Heart left ventricle (tissue), 16 donors: ENCODE data around the gene CTTN. TPM values are rescaled to one million over a fixed set of nuclear protein-coding genes. Genes with fewer than 3 reads are reported as not detected.

Experiments
- ATAC-seq, 4 donors: fragments of 200-7000 bp; cut with Tn5 transposase; one replicate each; pipeline ENCODE4 v1.9.1; 2020 to 2022; ENCODE audit warnings: moderate library complexity in 4 of 4, mild to moderate bottlenecking in 3 of 4, moderate number of reproducible peaks in 1 of 4
- DNase-seq, 5 donors: peaks; one replicate each; pipeline ENCODE4 v3.0.0-alpha.2; 2020
- H3K27ac ChIP-seq, 12 donors: fragments of 200-600 bp; sonication (generic) in 4 of 12; one replicate each; pipeline versions ENCODE4 v1.5.0 to v1.8.0; 2016 to 2022; ENCODE audit warnings: mild to moderate bottlenecking in 2 of 12
- H3K27me3 ChIP-seq, 9 donors: fragments of 200-600 bp; sonication (generic) in 2 of 9; one replicate each; pipeline versions ENCODE4 v1.5.1 to v1.8.0; 2016 to 2022; ENCODE audit warnings: mild to moderate bottlenecking in 3 of 9
- H3K36me3 ChIP-seq, 9 donors: fragments of 200-600 bp; sonication (generic) in 2 of 9; one replicate each; pipeline versions ENCODE4 v1.5.0 to v1.8.0; 2018 to 2022; ENCODE audit warnings: mild to moderate bottlenecking in 2 of 9
- H3K4me1 ChIP-seq, 12 donors: fragments of 200-600 bp; sonication (generic) in 4 of 12; one replicate each; pipeline versions ENCODE4 v1.5.0 to v1.8.0; 2016 to 2022; ENCODE audit warnings: mild to moderate bottlenecking in 3 of 12
- H3K4me3 ChIP-seq, 12 donors: fragments of 200-600 bp; sonication (generic) in 4 of 12; one replicate each; pipeline versions ENCODE4 v1.5.0 to v1.8.0; 2017 to 2022; ENCODE audit warnings: mild to moderate bottlenecking in 9 of 12, moderate library complexity in 4 of 12
- H3K9me3 ChIP-seq, 12 donors: fragments of 200-600 bp; sonication (generic) in 4 of 12; one replicate each; pipeline versions ENCODE4 v1.5.0 to v1.8.0; 2016 to 2022; ENCODE audit warnings: mild to moderate bottlenecking in 1 of 12
- POLR2A ChIP-seq, 2 donors: fragments of 450-650 bp; IDR thresholded peaks; one replicate each; pipeline ENCODE4 v1.6.1; 2017; ENCODE audit warnings: antibody characterized with exemption in 2 of 2, mild to moderate bottlenecking in 2 of 2, moderate library complexity in 2 of 2
- WGBS, 4 donors: extraction: QIAGEN DNeasy Blood & Tissue Kit in 2 of 4; methylation state at CpG; one replicate each; pipeline versions ENCODE4 v1.1.5 to v1.1.7; 2013 to 2018; 5-methylcytosine and 5-hydroxymethylcytosine counted together
- intact Hi-C, 10 donors: fragments of 100-400 bp; cut with DNase I; formaldehyde crosslinking; loops; one replicate each; pipeline versions ENCODE4 v1.11.1 to v1.14.2; 2022
- polyA plus RNA-seq, 2 donors: library from polyadenylated mRNA; stranded (reverse); fragments of 200-250 nt; gene quantifications; one replicate each; pipeline ENCODE4 v1.2.3, GENCODE V29; 2013
- total RNA-seq, 9 donors: library from RNA; depleted of rRNA in 2 of 9; stranded (reverse); fragments of >200 nt in 2 of 9; fragmentation: NEBNext Ultra II Directional in 3 of 9; extraction: Animal tissue kit (Norgen Biotek cat#: 25700) in 3 of 9; gene quantifications; one replicate each; pipeline versions ENCODE4 v1.1.0 to v1.2.4, GENCODE V29; 2016 to 2023
- TF ChIP-seq, protein P1 (sequence below), 12 donors: fragments of 200-600 bp; sonication (generic) in 4 of 12; IDR thresholded peaks; one replicate each; pipeline versions ENCODE4 v1.5.0 to v1.8.0; 2018 to 2022; ENCODE audit warnings: antibody characterized with exemption in 12 of 12, mild to moderate bottlenecking in 5 of 12
- donor health status: ischemic (EF 13 %, LVEDD 7.1; RV severe dilation, severe dysfunction).
- donor health status: healthy with polysubstance abuse.
- donor health status: DM: no; HTN: yes; CAD: no.
- donor health status: DM: no; HTN: no; CAD: no.
- donor health status: ischemic (EF 25% LVEDD 6.9; RV normal size, moderate dysfunction).
- donor health status: ischemic (EF 25% LVEDD 5.7; RV mildly dilated, moderate dysfunction).
- donor health status: healthy.
- donor health status: DM: yes; HTN: yes; CAD: no.
- donor health status: ischemic (EF 35%, LVEDD 5.7; RV mildly dilated, moderate dysfunction).
- donor health status: nonischemic (EF 11% LVEDD 7.7; RV severe dilation, severe dysfunction).
- donor health status: DM: yes; HTN: yes; CAD: no.
- donor health status: PGD.
- donor health status: ischemic (EF 29% LVEDD 5.4; RV normal size, mild dysfunction).
- donor health status: nonischemic (EF 23%, LVEDD 6.1; RV moderate dilation, normal function).

Gene CTTN
- total and polyA plus RNA-seq, 11 donors, result 77.3 to 186 (median 133) TPM

DNA sequence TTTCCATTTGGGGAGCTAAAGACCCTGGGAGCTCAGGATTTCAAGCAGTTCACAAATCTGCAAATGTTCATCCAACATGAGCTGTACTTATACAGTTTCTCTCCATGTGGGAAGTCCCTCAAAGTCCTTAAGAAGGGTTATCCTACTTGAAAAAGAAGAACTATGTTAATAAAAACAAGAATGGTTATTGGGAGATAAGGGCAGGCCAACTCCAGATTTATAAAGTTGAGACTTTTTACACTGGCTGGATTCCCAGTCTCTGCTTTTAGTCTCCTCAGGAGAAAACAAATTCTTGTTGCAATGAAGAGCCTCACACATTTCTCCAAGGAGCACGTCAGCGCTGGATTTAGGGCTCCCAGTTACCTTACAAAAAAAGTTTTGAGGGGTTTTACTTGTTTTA is 34.2 kb upstream of the CTTN start:
- H3K9me3 ChIP-seq, result no peaks in the 10 kb centered on the region
- no peak for DNase-seq
- H3K27me3 ChIP-seq, result no peaks in the 10 kb centered on the region
- TF ChIP-seq POLR2A (IDR thresholded peaks at IDR 0.05), result no peak
- TF ChIP-seq, protein P1, sequence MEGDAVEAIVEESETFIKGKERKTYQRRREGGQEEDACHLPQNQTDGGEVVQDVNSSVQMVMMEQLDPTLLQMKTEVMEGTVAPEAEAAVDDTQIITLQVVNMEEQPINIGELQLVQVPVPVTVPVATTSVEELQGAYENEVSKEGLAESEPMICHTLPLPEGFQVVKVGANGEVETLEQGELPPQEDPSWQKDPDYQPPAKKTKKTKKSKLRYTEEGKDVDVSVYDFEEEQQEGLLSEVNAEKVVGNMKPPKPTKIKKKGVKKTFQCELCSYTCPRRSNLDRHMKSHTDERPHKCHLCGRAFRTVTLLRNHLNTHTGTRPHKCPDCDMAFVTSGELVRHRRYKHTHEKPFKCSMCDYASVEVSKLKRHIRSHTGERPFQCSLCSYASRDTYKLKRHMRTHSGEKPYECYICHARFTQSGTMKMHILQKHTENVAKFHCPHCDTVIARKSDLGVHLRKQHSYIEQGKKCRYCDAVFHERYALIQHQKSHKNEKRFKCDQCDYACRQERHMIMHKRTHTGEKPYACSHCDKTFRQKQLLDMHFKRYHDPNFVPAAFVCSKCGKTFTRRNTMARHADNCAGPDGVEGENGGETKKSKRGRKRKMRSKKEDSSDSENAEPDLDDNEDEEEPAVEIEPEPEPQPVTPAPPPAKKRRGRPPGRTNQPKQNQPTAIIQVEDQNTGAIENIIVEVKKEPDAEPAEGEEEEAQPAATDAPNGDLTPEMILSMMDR (IDR thresholded peaks at IDR 0.05), result no peak
- H3K4me3 ChIP-seq, result no peak overlapping the region
- 60 to 85% (median 78%) methylated on average over 2 of the region's 2 CpGs for WGBS, 4 donors
- peaks cover 0 to 15% (median 0%) of the 10 kb centered on the region in 12 donors for H3K4me1 ChIP-seq
- H3K36me3 ChIP-seq, result peaks cover 0 to 89% (median 82%) of the 10 kb centered on the region in 9 donors
- H3K27ac ChIP-seq, result peak overlapping the region in 2 of 12 donors; percentile 4 to 33
- intact Hi-C loops, result no loop called here
- ATAC-seq, result peak in 1 of 4 donors; percentile 32

- TF ChIP-seq, protein P1 (IDR thresholded peaks at IDR 0.05), result no peak
- TF ChIP-seq POLR2A (IDR thresholded peaks at IDR 0.05), result no peak
- H3K4me3 ChIP-seq, result no peak overlapping the region
- DNase-seq (no peak), ATAC-seq (no peak)
- no peaks in the 10 kb centered on the region for H3K27me3 ChIP-seq
- peak overlapping the region in 2 of 12 donors; percentile 27 to 33 for H3K27ac ChIP-seq
- intact Hi-C loops, result no loop called here
- H3K4me1 ChIP-seq, result peaks cover 0 to 15% (median 0%) of the 10 kb centered on the region in 12 donors
- 77 to 86% (median 84%) methylated on average over 25 of the region's 25 CpGs for WGBS, 4 donors
- H3K36me3 ChIP-seq, result peaks cover 0 to 81% (median 74%) of the 10 kb centered on the region in 9 donors
- no peaks in the 10 kb centered on the region for H3K9me3 ChIP-seq
These were observed 33.4 kb upstream of the CTTN start for GRCh38 chr11:70364745-70365543.

DNA sequence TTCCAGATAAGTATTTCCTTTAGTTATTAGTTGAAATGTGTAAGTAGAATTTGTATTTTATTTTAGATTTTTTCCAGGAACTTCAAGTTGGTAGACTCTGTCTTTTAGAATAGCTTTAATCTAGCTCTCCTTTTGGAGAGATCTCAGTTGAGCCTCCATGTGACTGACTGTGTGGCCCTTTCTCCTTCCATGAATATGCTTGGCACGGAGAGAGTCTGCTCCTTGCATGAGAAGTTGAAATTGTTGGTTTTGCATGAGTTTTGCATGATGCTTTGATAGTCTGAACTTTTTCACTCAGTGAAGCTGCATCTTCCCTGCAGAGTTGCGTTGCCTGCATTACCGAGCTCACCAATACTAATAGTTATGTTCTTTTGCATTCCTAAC is 32.8 kb upstream of the CTTN start:
- Histone ChIP-seq H3K36me3 (peaks cover 0 to 75% (median 70%) of the 10 kb centered on the region in 9 donors), H3K9me3 (no peaks in the 10 kb centered on the region), H3K4me1 (peaks cover 0 to 15% (median 0%) of the 10 kb centered on the region in 12 donors), H3K4me3 (no peak overlapping the region), H3K27ac (no peak overlapping the region), H3K27me3 (no peaks in the 10 kb centered on the region)
- intact Hi-C loops, result no loop called here
- ATAC-seq (no peak), DNase-seq (no peak)
- TF ChIP-seq, protein P1 (IDR thresholded peaks at IDR 0.05), result no peak
- TF ChIP-seq POLR2A (IDR thresholded peaks at IDR 0.05), result no peak
- WGBS, 4 donors, result 89 to 97% (median 93%) methylated on average over 3 of the region's 3 CpGs

GRCh38 chr11:70367071-70367470 is 31.3 kb upstream of the CTTN start:
- Histone ChIP-seq H3K27ac (no peak overlapping the region), H3K27me3 (no peaks in the 10 kb centered on the region), H3K36me3 (peaks cover 0 to 63% (median 59%) of the 10 kb centered on the region in 9 donors), H3K4me1 (peaks cover 0 to 15% (median 0%) of the 10 kb centered on the region in 12 donors), H3K9me3 (no peaks in the 10 kb centered on the region), H3K4me3 (no peak overlapping the region)
- intact Hi-C loops, result no loop called here
- no peak for ATAC-seq
- DNase-seq, result no peak
- WGBS, 4 donors, result 84 to 87% (median 84%) methylated on average over 8 of the region's 8 CpGs
- no peak for TF ChIP-seq POLR2A (IDR thresholded peaks at IDR 0.05)
- TF ChIP-seq, protein P1 (IDR thresholded peaks at IDR 0.05), result no peak
